ENCODE results near the gene PLD1.

PLD1 gene

GRCh38 chr3:171838218-171838720 is 28.0 kb upstream of the PLD1 start:
- DNase-seq (ENCODE audit: low read depth): no peak

GRCh38 chr3:171837698-171838097 is 27.4 kb upstream of the PLD1 start:
- no peak for DNase-seq (ENCODE audit: low read depth)

- no peak for DNase-seq (ENCODE audit: low read depth)
Measured at GRCh38 chr3:171836855-171837254, 26.6 kb upstream of the PLD1 start.

GRCh38 chr3:171835613-171836012 is 25.3 kb upstream of the PLD1 start:
- no peak for DNase-seq (ENCODE audit: low read depth)

GRCh38 chr3:171835116-171835515 is 24.8 kb upstream of the PLD1 start:
- no peak for DNase-seq (ENCODE audit: low read depth)

GRCh38 chr3:171834461-171834801 is 24.1 kb upstream of the PLD1 start:
- no peak for DNase-seq (ENCODE audit: low read depth)

GRCh38 chr3:171833789-171834460 is 23.6 kb upstream of the PLD1 start:
- DNase-seq (ENCODE audit: low read depth): no peak

GRCh38 chr3:171832989-171833388 is 22.7 kb upstream of the PLD1 start:
- no peak for DNase-seq (ENCODE audit: low read depth)

- DNase-seq (ENCODE audit: low read depth): no peak
Measured at GRCh38 chr3:171831936-171832335, 21.7 kb upstream of the PLD1 start.

GRCh38 chr3:171830518-171830875 is 20.2 kb upstream of the PLD1 start:
- no peak for DNase-seq (ENCODE audit: low read depth)

GRCh38 chr3:171829841-171830517 is 19.7 kb upstream of the PLD1 start:
- no peak for DNase-seq (ENCODE audit: low read depth)

GRCh38 chr3:171828902-171829770 is 18.9 kb upstream of the PLD1 start:
- DNase-seq (ENCODE audit: low read depth): no peak

GRCh38 chr3:171827836-171828458 is 17.7 kb upstream of the PLD1 start:
- no peak for DNase-seq (ENCODE audit: low read depth)

GRCh38 chr3:171827385-171827784 is 17.1 kb upstream of the PLD1 start:
- no peak for DNase-seq (ENCODE audit: low read depth)

GRCh38 chr3:171825222-171825828 is 15.0 kb upstream of the PLD1 start:
- no peak for DNase-seq (ENCODE audit: low read depth)

GRCh38 chr3:171824824-171825221 is 14.5 kb upstream of the PLD1 start:
- DNase-seq (ENCODE audit: low read depth): no peak

- no peak for DNase-seq (ENCODE audit: low read depth)
Measured at GRCh38 chr3:171824116-171824515, 13.8 kb upstream of the PLD1 start.

- no peak for DNase-seq (ENCODE audit: low read depth)
Measured at GRCh38 chr3:171822431-171823106, 12.3 kb upstream of the PLD1 start.

GRCh38 chr3:171821778-171822358 is 11.6 kb upstream of the PLD1 start:
- no peak for DNase-seq (ENCODE audit: low read depth)

GRCh38 chr3:171821044-171821443 is 10.8 kb upstream of the PLD1 start:
- DNase-seq (ENCODE audit: low read depth): no peak

All from T follicular helper cell (primary cell).